Motor neuron (in vitro differentiated cells): ENCODE measurements around the gene TBC1D2. TPM values are rescaled to one million over a fixed set of nuclear protein-coding genes. Genes with fewer than 3 reads are reported as not detected.

Experiments used
- ATAC-seq, 8 experiments: fragments of 200-7000 bp; cut with Tn5 transposase; replicated peaks in 6 of 8; 2 replicates each; pipeline ENCODE4 v1.8.0; 2021; ENCODE audit warnings: mild to moderate bottlenecking in 8 of 8, moderate library complexity in 8 of 8
- H3K27ac ChIP-seq, 2 donors: fragments of 250-450 bp; sonication (Bioruptor Pico); 2 replicates each; pipeline ENCODE4 v1.9.0; 2021; ENCODE audit warnings: antibody characterized with exemption in 2 of 2, mild to moderate bottlenecking in 2 of 2, moderate library complexity in 1 of 2
- H3K4me1 ChIP-seq, 2 donors: fragments of 250-450 bp; sonication (Bioruptor Pico); replicated peaks in 1 of 2; 2 replicates each; pipeline ENCODE4 v1.6.1; 2021; ENCODE audit warnings: antibody characterized with exemption in 2 of 2, mild to moderate bottlenecking in 2 of 2, moderate library complexity in 1 of 2
- H3K4me3 ChIP-seq, 5 donors: fragments of 250-450 bp; sonication (Bioruptor Pico); 2 replicates each; pipeline ENCODE4 v1.9.0; 2021; ENCODE audit warnings: antibody characterized with exemption in 5 of 5, mild to moderate bottlenecking in 5 of 5, moderate library complexity in 4 of 5
- WGBS, 10 experiments: fragments of 450-650 bp; shearing (Covaris generic); methylation state at CpG; one replicate each; pipeline ENCODE4 v1.0.0; 2022; 5-methylcytosine and 5-hydroxymethylcytosine counted together
- in situ Hi-C, 9 experiments: fragments of 400-800 bp; cut with MboI; loops; one replicate each; pipeline ENCODE4 v1.15.0; 2021; ENCODE audit warnings: low sequenced_read_pairs in 9 of 9, low pct_unique_long_range_greater_than_20kb in 2 of 9; ENCODE audit not compliant: unreplicated experiment in 9 of 9
- total RNA-seq, 8 experiments: library from RNA; unstranded; fragments of 300-600 nt; gene quantifications; 2 replicates each; pipeline versions ENCODE4 v1.2.3 to v1.2.4, GENCODE V29; 2022

The TBC1D2 gene
- total RNA-seq, 8 experiments from 2014 or later, result 0.79 to 10.6 (median 2.1) TPM

GRCh38 chr9:98232926-98233325 lies 22.5 kb downstream of the TBC1D2 start:
- 93 to 100% (median 100%) methylated on average over 1 to 4 of the region's 5 CpGs; no CpG with 5 or more reads in 4 of the 10 experiments for WGBS, 10 experiments
- no peak overlapping the region for H3K27ac ChIP-seq
- no peak overlapping the region for H3K4me3 ChIP-seq
- in situ Hi-C loops, result no loop called here
- no peak for ATAC-seq
- no peaks in the 10 kb centered on the region for H3K4me1 ChIP-seq

- 53 to 100% (median 83%) methylated on average over 1 to 6 of the region's 6 CpGs; no CpG with 5 or more reads in 1 of the 10 experiments for WGBS, 10 experiments
- Histone ChIP-seq H3K4me1 (no peaks in the 10 kb centered on the region), H3K4me3 (no peak overlapping the region), H3K27ac (no peak overlapping the region)
- peak in 3 of 8 experiments; percentile 58 to 74 (median 62) for ATAC-seq
- in situ Hi-C loops, result no loop called here
These were observed 23.5 kb downstream of the TBC1D2 start for GRCh38 chr9:98231770-98232478.

- ATAC-seq, result no peak
- Histone ChIP-seq H3K4me3 (no peak overlapping the region), H3K27ac (no peak overlapping the region), H3K4me1 (no peaks in the 10 kb centered on the region)
- in situ Hi-C loops, result no loop called here
- WGBS, 10 experiments, result 79 to 100% (median 93%) methylated on average over 1 to 6 of the region's 6 CpGs; no CpG with 5 or more reads in 5 of the 10 experiments
These were observed 24.7 kb downstream of the TBC1D2 start for GRCh38 chr9:98230789-98231188.

GRCh38 chr9:98230304-98230703 lies 25.1 kb downstream of the TBC1D2 start:
- WGBS, 10 experiments, result 81 to 100% (median 96%) methylated on average over 1 to 6 of the region's 6 CpGs; no CpG with 5 or more reads in 2 of the 10 experiments
- H3K4me3 ChIP-seq, result no peak overlapping the region
- in situ Hi-C loops, result no loop called here
- ATAC-seq, result no peak
- no peaks in the 10 kb centered on the region for H3K4me1 ChIP-seq
- H3K27ac ChIP-seq, result no peak overlapping the region

GRCh38 chr9:98229620-98230019 lies 25.8 kb downstream of the TBC1D2 start:
- 60 to 100% (median 86%) methylated on average over 2 to 3 of the region's 3 CpGs; no CpG with 5 or more reads in 1 of the 10 experiments for WGBS, 10 experiments
- Histone ChIP-seq H3K4me1 (no peaks in the 10 kb centered on the region), H3K27ac (no peak overlapping the region), H3K4me3 (no peak overlapping the region)
- ATAC-seq, result no peak
- in situ Hi-C loops, result no loop called here

- WGBS, 10 experiments, result 40 to 100% (median 87%) methylated on average over 1 to 3 of the region's 4 CpGs; no CpG with 5 or more reads in 4 of the 10 experiments
- in situ Hi-C loops, result no loop called here
- H3K27ac ChIP-seq, result no peak overlapping the region
- H3K4me3 ChIP-seq, result no peak overlapping the region
- H3K4me1 ChIP-seq, result no peaks in the 10 kb centered on the region
- ATAC-seq, result no peak
These were observed 26.4 kb downstream of the TBC1D2 start for GRCh38 chr9:98229090-98229395.

- in situ Hi-C loops, result no loop called here
- Histone ChIP-seq H3K4me3 (no peak overlapping the region), H3K27ac (no peak overlapping the region), H3K4me1 (no peaks in the 10 kb centered on the region)
- WGBS, 10 experiments, result 40 to 100% (median 80%) methylated on average over 1 to 6 of the region's 10 CpGs; no CpG with 5 or more reads in 3 of the 10 experiments
- ATAC-seq, result no peak
These were observed 26.9 kb downstream of the TBC1D2 start for GRCh38 chr9:98228392-98229089.

- Histone ChIP-seq H3K4me1 (no peaks in the 10 kb centered on the region), H3K4me3 (no peak overlapping the region), H3K27ac (no peak overlapping the region)
- 20 to 100% (median 78%) methylated on average over 1 to 5 of the region's 7 CpGs; no CpG with 5 or more reads in 2 of the 10 experiments for WGBS, 10 experiments
- in situ Hi-C loops, result no loop called here
- no peak for ATAC-seq
These were observed 27.6 kb downstream of the TBC1D2 start for GRCh38 chr9:98227883-98228282.

GRCh38 chr9:98226957-98227356 lies 28.5 kb downstream of the TBC1D2 start:
- Histone ChIP-seq H3K4me3 (no peak overlapping the region), H3K4me1 (peaks cover 0 to 2% of the 10 kb centered on the region in 2 donors), H3K27ac (no peak overlapping the region)
- peak in 2 of 8 experiments; percentile 18 to 38 for ATAC-seq
- in situ Hi-C loops, result no loop called here
- 40 to 95% (median 73%) methylated on average over 1 to 4 of the region's 4 CpGs; no CpG with 5 or more reads in 4 of the 10 experiments for WGBS, 10 experiments

GRCh38 chr9:98226516-98226915 lies 28.9 kb downstream of the TBC1D2 start:
- WGBS, 10 experiments, result 50 to 80% (median 54%) methylated on average over 1 of the region's 1 CpG; no CpG with 5 or more reads in 6 of the 10 experiments
- in situ Hi-C loops, result no loop called here
- ATAC-seq, result no peak

GRCh38 chr9:98225015-98225442 lies 30.4 kb downstream of the TBC1D2 start:
- H3K4me1 ChIP-seq, result peaks cover 0 to 2% of the 10 kb centered on the region in 2 donors

More at GRCh38 chr9:98226516-98226915, 28.9 kb downstream of the TBC1D2 start:
- H3K27ac ChIP-seq, result no peak overlapping the region
- H3K4me3 ChIP-seq, result no peak overlapping the region
- H3K4me1 ChIP-seq, result peaks cover 0 to 2% of the 10 kb centered on the region in 2 donors

GRCh38 chr9:98222885-98223691 lies 32.4 kb downstream of the TBC1D2 start:
- peaks cover 0 to 2% of the 10 kb centered on the region in 2 donors for H3K4me1 ChIP-seq
- in situ Hi-C loops, result no loop called here
- H3K4me3 ChIP-seq, result no peak overlapping the region
- H3K27ac ChIP-seq, result no peak overlapping the region
- ATAC-seq, result peak in 3 of 8 experiments; percentile 84 to 95 (median 88)
- WGBS, 10 experiments, result 10 to 100% (median 60%) methylated on average over 1 to 5 of the region's 5 CpGs; no CpG with 5 or more reads in 2 of the 10 experiments

More at GRCh38 chr9:98225015-98225442, 30.4 kb downstream of the TBC1D2 start:
- peak in 1 of 8 experiments; percentile 10 for ATAC-seq
- Histone ChIP-seq H3K27ac (no peak overlapping the region), H3K4me3 (no peak overlapping the region)
- WGBS, 10 experiments, result 45 to 100% (median 80%) methylated on average over 1 to 2 of the region's 6 CpGs; no CpG with 5 or more reads in 7 of the 10 experiments
- in situ Hi-C loops, result no loop called here
